Hematopoietic multipotent progenitor cell (in vitro differentiated cells): ENCODE measurements around the gene C1QTNF3. TPM values are rescaled to one million over a fixed set of nuclear protein-coding genes. Genes with fewer than 3 reads are reported as not detected.
"Not testable (repeated sequence)": the region's sequence is repeated elsewhere in the genome, so short reads cannot be mapped to it uniquely, and the experiment has no call there.

Experiments
- DNase-seq, 3 donors: peaks; one replicate each; pipeline ENCODE4 v3.0.0-alpha.2; 2011 to 2015; ENCODE audit warnings: low read depth in 2 of 3, low spot score in 2 of 3
- total RNA-seq: library from RNA; depleted of rRNA; stranded (reverse); fragments of >200 nt; gene quantifications from one replicate; pipeline ENCODE4 v1.2.3, GENCODE V29; 2012

The C1QTNF3 gene
- total RNA-seq, 1 donor, result 5.1 TPM

DNA sequence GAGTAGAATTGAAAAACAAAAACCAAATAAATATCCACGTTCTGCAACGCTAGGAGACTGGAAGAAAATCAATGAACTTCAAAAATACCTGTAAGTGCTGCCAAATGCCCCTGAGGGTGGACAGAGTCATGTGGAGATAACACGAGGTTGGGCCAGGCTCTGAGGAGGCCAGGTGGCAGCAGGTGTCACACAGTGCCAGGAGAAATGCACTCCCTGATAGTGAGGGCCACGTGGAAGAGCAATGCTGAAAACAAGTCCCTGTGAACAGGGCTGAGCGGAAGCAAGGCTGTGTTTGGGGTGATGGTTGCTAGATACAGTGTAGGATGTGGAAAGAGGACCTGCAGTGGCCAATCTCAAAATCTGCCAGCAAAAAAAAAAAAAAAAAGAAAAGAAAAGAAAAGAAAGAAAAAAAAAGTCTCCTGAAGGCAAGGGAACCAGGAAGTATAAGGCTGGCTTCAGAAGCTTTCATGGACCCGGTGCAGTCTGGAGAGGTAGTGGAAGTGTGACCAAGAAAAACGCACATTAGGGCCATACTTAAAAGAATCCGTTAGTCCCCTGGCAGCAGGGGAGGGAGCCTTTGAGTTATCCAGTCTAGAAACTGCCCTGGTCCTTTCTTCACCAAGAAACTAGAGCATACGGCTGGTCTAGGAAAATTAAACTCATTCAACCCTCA, 16.8 kb downstream of the C1QTNF3 start:
- DNase-seq, result no peak

DNA sequence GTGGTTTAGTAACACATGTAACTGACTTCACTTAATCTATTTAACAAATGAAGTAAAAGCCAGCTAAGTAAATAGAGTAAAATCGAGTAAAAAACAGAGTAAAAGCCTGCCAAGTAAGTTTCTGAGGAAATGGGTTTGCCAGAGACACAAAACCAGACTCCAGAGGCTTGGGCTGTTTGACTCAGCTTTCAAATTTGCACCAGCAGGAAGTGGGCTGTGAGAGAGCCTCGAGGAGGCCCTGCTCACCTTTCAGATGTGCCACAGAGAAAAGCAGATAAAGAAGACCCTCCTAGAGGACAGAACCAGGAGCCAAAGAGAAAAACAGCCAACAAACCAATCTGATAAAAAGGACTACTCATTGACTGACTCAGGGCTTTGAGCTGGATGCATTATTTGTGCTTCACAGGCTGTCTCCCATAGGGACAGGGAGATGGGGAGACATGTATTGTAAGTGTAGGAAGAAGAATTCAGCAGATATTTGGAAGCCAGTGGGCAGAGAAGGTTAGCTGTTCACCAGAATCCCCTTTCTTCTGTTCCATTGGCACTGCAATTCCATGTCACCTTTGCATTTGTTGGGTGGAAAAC, 20.8 kb downstream of the C1QTNF3 start:
- no peak for DNase-seq

DNA sequence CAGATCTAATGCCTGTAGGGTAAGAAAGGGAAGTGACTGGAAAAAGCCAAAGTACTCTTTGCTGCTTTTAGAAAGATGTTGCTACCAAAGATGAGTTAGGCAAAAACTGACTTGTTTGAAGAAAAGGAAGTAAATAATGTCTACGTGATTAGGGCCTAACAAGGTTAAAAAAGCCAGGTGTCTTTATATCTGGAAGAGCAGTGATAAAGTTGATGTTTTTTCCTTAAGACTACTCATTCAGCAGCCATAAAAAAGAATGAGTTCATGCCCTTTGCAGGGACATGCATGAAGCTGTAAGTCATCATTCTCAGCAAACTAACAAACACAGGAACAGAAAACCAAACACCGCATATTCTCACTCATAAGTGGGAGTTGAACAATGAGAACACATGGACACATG, 21.7 kb downstream of the C1QTNF3 start:
- DNase-seq, result no peak

DNA sequence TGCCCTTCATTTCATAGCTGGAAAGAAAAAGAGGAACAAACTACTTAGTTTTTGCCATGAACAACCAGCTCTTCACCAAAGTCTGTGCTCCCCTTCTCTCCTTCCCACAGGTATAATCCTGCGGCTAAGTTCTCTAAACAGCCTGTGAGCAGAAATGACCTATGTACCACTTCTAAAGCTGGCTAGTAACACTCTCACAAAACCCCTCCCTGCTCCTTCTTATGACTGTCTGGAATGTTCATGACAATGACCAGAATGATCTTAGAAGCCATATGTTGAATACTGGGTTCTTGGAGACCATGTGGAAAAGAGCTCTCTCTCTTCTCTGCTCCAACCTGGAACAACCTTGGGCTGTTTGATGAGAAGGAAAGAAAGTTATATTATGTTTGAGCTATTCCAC, 22.3 kb downstream of the C1QTNF3 start:
- DNase-seq, result no peak

DNA sequence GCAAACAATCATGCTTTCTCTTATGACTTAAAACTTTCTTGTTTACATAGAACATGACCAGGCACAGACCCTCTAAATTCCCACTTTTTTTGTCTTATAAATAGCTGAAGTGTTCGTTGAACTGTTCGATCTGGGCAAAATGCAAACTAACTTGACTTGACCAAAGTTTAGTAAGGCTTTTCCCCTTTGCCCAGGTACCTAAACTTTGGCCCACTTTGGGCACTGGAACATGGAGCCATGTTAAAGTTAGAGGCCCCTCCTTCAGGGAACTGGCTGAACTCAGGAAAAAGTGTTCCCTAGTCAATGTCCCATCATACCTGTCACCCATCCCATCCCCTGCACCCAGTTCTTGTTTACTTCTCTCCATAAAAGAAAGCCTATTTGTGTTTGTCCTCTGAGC, 25.8 kb downstream of the C1QTNF3 start:
- DNase-seq, result no peak

DNA sequence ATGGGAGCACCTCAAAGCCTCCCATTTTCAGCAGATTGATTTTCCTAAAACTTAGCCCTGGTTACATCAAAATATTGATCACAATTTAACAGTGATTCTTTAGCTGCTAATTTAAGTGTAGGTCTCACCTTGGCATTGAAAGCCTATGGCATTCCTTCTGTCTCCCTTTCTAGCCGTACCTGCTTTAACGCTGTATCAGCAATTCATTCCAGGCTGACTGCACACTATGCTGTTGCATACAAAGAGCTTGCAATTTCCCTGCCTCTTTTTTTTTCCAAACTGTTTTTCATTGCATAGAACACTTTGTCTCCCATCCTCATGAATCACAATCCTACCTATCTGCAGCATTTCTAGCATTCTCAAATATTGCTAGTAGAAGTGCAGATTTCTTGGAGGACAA, 26.3 kb downstream of the C1QTNF3 start:
- DNase-seq, result no peak

DNA sequence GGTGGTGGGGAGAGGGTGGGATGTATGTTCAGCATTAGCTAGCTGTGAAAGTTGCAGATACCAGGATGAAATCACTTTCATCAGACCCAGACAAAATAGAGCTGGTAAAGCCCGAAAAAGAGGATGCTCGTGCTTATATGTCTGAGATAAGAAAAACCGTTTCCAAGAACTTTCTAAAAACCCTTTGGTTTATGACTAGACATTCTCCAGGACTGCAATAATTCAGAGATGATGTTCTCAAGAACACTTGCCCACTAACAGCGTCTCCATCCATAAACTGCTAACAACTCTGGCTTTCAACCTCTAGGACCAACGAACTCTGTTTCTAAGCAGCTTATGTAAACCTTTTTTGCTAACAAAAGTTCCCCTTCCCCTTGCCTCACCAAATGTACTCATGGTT, 26.8 kb downstream of the C1QTNF3 start:
- no peak for DNase-seq

DNA sequence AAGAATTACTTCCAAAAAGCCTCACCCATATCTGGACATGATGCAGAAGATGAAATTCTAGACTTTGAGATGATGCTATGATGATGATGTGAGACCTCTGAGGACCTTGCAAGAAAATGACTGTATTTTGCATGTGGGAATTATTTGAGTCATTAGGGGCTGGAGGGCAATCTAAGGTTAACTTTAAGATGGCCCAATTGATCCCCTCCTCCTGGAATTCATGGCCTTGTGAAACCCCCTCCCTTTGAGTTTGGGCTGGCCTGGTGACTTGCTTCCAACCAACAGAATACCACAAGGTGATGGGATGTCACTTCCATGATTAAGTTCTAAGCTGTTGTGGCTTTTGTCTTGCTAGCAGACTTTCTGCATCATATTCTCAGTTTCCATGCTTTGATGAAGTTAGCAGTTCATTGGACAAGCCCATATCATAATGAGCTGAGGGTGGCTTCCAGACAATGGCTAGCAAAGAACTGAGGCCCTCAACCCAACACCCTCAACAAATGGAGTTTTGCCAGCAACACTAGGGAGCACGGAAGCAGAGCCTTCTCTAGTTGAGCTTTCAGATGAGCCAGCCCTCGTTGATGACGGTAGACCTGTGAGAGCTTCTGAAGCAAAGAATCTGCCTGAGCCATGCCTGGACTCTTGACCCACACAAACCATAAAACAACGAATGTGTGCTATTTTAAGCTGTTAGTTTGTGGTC, 27.7 kb downstream of the C1QTNF3 start:
- no peak for DNase-seq

DNA sequence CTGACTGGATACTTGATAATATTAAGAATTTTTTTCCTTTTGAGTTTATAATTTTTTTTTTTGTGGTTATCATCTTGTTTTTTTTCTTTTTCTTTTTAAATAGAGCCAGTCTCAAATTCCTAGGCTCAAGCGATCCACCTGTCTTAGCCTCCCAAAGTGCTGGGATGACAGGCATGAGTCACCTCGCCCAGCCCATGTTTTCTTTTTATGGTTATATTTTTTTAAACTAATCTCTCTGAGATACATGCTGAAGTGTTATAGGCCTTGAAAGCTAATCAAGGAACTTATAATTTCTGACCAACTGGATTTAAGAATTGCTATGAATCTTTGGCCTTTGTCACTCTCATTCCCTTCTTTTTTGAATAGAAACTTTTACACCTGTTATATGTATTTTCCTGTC, 28.4 kb downstream of the C1QTNF3 start:
- no peak for DNase-seq

DNA sequence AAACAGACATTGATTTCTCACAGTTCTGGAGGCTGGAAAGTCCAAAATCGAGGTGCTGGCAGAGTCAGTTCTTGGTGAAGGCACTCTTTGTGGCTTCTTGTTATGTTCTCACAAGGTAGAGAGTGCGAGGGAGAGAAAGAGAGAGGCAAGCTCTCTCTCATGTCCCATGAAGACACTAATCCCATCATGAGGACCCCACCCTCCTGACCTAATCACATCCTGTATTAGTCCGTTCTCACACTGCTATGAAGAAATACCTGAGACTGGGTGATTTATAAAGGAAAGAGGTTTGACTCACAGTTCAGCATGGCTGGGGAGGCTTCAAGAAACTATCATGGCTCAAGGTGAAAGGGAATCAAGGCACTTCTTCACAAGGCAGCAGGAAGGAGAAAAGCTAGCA, 29.5 kb downstream of the C1QTNF3 start:
- DNase-seq, result no peak

DNA sequence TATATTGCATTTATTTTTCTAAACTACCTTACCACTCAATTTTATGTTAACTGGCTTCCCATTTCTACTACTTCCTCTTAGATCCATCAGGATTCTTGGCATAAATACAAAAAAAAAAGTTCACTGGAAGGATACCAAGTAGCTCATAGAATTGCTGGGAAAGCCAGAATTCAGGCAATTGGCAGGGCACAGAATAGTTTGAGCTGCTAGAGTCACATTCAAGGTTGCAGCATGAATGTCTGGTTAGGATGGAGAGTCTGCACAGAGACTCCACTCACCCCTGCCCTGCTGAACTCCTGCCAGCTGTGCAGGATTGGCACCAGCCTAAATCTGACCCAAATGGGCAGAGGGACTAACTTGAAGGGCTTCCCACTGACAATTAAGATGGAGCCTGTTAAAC, 30.2 kb downstream of the C1QTNF3 start:
- DNase-seq, result no peak

DNA sequence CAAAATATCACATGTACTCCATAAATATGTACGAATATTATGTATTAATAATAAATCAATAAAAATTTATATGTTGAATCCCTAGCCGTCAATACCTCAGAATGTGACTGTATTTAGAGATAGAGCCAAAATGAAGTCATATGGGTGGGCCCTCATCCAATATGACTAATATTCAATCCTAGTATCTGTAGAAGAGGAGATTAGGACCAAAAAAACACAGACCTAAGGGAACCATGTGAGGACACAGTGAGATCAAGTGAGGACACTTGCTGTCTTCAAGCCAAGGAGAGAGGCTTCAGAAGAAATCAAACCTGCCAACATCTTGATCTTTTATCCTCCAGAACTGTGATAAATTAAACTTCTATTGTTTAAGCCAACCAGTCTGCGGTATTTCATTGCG, 31.5 kb downstream of the C1QTNF3 start:
- no peak for DNase-seq

DNA sequence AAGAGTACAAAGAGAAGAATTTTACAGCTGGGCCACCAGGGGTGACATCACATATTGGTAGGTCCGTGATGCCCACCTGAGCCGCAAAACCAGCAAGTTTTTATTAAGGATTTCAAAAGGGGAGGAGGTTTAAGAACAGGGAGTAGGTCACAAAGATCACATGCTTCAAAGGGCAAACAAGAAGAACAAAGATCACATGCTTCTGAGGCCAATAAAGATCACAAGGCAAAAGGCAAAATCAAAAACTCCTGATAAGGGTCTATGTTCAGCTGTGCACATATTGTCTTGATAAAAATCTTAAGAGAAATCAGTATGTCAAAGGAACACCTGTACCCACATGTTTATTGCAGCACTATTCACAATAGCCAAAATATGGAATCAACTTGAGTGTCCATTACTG, 32.9 kb downstream of the C1QTNF3 start:
- not testable (repeated sequence) for DNase-seq

DNA sequence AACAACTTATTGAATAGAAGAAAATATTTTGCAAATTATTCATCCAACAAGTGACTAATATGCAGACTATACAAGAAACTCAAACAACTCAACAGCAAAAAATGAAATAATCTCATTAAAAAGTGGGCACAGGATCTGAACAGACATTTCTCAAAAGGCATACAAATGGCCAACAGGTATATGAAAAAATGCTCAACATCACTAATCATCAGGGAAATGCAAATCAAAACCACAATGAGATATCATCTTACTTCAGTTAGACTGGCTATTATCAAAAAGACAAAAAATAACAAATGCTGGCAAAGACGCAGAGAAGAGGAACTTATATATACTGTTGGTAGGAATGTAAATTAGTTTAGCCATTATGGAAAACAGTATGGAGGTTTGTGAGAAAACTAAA, 33.4 kb downstream of the C1QTNF3 start:
- DNase-seq, result no peak

DNA sequence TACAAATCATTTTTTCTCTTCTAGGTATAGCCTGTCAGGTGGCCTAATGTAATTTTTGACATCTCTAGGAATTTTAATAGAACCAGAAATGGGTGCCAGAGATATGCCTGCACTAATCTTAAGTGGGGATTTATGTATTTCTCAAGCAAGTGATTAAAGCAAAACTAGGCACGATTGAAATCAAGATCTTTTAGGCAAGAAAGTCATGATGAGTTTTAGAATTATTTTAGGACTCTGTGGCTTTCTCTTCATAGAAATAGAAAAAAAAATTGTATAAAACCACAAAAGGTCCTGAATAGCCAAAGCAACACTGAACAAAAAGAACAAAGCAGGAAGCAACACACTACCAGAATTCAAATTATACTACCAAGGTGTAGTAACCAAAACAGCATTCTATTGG, 34.2 kb downstream of the C1QTNF3 start:
- DNase-seq, result peak in 2 of 3 donors; percentile 10 to 31

DNA sequence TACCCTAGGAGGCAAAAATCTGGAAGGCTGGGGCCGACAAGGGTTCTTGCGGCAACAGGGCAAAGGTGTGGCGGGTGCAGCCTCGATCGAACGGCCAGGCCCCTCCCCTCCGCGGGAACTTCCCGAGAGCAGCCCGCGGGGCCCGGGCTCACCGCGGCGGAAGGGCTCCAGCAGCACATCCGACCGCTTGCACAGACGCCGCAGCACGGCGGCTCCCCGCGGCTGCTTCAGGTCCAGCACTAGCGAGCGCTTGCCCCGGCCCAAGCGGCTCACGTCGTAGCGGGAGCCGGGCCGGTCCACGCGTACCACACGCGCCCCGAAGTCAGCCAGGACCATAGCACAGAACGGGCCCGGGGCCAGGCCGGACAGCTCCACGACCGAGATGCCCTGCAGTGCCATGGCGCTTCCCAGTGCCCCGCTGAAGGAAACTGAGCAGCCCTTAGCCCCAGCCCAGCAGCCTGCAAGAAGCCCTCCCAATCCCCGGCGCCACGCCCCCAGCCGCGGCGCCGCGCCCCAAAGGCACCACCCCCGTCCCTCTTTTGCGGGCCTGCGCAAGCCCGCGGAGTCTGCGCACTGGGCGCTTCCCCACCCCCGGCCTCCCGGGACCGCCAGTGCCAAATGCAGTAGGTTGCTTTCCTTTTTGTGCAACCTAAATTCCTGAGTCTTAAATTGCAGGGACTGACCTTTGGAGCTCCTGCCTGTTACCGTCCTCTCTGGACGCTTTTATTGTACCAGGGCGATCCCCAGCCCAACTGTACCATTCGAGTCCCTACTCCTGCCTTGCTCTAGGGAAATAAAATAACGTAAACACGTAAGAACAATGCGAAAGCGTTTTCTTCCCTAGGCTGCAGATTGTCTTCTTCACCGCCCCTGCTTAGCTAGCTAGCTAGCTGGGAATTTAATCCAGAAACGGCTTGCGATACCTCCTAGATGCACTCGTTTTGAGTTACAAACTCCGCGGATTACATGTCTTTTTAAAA, 35.1 kb downstream of the C1QTNF3 start, which contains the start of gene AMACR:
Gene AMACR (minus strand): TSS at position 430 of the 980 bp plus-strand sequence. CDS start 31 bp downstream, at position 399.
- peak; percentile 88 to 91 (median 89) for DNase-seq

DNA sequence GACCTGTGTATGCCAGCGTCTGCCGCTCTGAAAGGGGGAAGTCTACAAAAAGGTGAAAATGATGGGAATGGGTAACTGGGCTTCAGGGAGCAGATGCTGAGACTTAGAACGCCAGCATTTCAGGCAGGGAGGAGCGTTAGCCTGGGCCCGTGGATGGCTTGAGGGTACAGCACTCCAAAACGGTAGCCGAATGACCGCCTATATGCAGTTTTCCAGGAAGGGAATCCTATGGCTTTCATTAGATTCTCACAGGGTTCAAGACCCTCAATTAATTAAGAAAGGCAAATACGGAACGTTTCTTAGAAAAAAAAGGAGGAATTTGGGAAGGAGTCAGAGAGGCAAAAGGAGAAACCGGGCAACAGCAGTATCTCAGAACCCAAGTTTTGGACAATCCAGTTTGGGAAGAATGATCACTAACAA, 35.8 kb downstream of the C1QTNF3 start:
- peak in 1 of 3 donors; percentile 3 for DNase-seq

DNA sequence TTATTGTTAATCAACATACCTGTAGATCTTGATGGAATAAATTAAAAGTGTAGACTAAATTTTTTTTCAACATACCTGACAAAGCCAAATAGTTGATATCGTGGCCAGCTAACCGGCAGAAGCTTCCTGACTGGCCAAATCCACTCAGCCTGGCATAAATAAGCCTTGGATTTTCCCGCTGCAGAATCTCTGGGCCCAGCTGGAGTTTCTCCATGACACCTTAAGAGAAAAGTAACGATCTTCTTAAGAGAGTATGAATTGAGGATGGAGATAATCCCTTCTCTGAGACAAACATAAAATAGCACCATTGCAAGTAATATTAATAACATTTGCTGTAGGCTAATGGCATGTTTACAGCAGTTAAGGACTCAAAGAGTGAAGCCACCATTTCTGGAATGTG, 37.3 kb downstream of the C1QTNF3 start:
- no peak for DNase-seq

DNA sequence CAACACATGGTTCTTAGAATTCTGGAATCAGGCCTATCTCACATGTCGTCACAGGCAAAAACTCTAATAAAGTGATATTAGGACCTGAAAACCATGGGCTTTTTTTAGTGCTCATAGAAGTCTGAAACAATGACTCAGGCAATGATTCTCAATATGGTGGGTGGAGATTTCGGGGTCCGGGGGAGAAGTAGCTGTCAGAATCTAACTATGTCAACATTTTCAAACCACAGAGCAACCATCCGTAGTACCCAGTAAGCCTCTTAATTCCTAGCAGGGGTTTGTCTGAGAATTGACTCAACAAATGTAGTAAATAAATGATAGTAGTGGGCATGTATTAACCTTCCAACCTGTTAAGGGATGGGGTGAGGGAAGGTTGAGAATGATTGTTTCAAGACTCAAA, 37.8 kb downstream of the C1QTNF3 start:
- DNase-seq, result no peak

DNA sequence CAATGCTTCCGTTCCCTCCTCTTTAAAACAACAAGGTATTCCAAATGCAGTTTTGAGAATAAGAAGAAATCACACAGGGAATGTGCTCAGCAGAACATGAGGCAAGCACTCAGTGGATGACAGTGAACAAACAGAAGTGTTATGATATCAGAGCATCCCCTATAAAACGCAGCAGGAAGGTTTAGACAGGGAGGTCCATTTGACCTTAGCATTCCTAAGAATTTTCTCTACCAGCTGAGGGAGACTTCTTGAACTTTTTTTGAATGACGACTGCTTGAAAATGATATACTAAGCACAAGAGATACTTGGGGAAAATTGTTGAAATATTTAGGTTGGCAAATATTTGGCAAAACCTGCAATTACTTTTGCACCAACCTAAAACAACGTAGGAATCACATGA, 39.1 kb downstream of the C1QTNF3 start:
- DNase-seq, result no peak
